ENCODE results near the gene DAPK3.
"Not testable (repeated sequence)": the region's sequence is repeated elsewhere in the genome, so short reads cannot be mapped to it uniquely, and the experiment has no call there.

Gene DAPK3

DNA sequence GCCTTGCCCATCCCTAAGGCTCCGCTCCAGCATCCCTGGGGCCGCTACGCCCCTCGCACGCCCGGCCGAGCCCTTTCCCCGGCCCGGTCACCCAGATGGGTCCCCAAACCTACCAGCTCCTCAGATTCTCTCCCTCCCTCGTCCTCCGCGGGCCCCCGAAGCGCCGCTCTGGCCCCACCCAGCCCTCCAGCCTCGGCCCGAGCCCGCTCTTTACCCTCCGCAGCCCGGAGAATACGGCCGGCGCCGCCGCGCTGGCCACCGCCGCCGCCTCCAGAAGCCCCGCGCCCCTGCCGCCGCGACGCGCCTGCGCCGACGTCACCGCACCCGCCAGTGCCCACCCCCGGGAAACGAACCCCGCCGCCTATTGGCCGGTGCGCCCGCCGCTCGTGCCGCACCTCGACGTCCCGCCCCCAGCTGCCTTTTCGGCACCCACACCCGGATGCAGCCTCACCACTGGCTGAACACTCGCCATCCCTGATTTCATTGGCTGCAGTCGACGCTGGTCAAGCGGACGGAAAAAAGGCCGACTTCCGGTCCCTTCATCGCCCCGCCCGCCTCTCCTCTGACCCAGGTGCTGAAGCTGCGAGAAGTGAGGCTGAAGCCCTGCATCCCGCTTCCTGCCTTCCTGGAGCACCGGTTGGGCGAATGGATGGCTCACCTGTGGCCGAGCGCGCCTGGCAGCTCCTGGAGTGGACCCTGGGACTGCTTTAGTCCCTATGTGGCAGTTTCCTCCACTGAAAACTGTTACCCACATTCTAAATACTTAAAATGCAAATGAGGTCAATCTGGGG is at the start of gene DAPK3:
Gene DAPK3 (minus strand): TSS at position 292 of the 791 bp plus-strand sequence. CDS start 1,364 bp downstream, outside the sequence.
- peak; percentile 96 to 97 for DNase-seq

DNA sequence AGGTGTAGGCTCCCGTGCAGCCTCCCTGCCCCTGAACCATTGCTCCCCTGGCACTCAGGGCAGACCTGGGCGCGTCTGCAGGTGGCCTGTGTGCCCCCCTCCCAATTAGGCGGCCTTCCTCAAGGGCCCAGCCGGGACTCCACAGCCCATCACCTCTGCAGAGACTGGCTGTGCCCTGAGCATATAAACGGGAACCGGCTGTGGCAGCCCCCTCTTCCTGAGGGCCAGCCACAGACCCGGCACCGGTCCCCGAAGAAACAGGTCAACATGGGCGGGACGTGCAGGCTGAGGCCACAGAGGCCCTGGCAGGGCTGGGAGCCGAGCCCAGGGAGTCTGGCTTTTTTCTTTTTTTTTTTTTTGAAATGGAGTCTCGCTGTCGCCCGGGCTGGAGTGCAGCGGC is 48.7 kb upstream of the DAPK3 start:
- no peak for DNase-seq

DNA sequence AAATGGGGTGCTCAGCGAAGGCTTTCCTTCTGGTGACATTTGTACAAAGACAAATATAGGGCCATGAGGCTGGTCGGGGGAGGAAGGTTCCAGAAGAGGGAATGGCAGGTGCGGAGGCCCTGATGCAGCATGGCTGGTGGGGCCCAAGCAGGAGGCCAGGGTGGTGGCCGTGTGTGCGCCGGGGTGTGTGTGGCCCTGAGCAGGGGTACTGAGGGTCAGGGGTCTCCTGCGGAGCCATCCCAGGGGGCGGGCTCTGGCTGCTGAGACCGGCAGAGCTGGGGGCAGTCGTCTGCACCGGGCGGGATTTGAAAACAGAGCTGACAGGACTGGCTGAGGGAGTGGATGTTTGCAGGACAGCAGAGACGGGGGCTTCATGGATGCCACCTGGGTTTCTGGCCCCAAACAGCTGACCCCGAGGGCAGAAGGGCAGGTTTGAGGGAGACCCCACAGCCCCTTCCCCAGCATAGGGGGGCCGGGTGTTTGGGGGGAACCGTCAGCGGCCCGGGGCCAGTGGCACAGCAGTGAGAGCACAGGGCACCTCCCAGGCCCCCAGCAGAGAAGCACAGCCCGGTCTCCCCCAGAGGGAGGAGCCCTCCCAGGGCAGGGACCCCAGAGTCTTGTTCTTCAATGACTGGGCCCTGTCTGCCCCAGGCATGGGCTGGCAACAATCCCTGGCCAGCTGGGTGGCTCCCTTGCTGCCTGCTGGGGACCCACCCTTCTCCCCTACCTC is 48.0 kb upstream of the DAPK3 start:
- DNase-seq = no peak

DNA sequence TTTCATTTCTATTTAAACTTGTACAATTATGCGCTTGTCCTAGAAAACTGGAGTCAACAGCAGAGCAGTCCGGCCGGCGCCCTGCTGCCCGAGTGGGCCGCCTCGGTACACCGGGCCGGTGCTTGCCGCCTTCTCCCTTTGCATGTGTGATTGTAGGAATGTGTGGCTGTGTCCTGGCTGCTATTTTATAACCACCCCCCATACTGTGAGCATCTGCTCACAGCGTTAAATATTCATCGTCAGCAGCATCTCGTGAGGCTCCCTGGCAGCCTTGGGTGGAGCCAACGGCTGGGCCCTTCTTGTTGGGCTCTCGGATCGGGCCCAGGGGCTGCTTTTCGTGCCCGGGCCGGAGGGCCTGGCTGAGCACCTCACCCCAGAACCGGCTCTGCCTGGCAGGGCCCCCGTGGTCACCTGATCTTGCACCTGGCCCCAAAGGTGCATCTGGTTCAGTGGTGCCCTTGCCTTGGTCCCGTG is 47.3 kb upstream of the DAPK3 start:
- no peak for DNase-seq

DNA sequence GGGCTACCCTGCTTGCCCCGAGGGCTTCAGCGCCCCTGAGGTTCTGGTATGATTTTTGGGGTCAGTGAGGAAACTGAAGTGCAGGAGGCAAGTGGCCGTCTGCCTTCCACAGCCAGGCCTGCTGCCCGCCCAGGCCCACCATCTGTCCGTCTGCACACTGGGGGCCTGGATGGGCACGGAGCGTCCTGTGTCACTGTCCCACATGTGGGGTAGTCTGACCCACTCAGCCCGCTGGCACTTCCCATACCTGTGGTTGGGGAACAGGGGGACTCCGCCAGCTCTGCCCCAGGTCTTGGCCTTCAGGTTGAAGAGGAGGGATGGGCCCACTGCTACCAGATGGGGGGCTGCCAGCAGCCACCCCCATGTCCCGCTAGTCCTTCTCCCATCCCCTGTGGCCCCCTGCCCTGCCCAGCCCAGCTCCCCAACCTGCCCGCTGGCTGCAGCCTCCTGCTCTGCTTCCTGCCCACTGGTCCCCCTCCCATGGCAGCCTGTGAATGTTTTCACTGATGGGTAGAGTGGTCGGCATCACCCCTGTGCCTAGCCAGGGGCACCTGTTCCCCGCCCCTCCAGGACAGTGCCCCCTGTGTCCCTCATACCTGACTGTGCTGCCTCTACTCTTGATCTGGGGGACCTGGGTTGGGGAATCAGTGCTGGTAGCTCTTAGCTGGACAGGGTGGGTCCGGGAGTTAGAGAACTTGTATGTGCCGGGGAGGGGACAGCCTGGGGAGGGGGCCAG is 46.2 kb upstream of the DAPK3 start:
- DNase-seq = no peak

DNA sequence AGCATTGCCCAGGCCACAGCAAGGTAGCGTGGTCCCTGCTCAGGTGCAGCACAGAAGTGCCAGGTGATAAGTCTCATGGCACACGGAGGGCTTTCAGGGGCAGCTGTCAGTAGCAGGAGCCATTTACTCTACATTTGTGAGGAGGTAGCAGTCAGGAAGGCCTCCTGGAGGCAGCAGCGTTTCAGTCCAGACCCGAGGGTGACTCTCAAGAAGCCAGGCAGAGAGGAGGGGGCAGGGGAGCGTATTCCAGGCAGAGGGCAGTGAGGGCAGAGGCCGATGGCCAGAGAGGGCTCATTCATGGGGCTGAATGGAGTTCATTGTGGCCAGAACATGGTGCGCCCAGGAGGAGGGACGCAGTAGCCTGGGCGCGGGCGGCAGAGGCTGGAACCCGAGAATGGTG is 45.6 kb upstream of the DAPK3 start:
- no peak for DNase-seq

DNA sequence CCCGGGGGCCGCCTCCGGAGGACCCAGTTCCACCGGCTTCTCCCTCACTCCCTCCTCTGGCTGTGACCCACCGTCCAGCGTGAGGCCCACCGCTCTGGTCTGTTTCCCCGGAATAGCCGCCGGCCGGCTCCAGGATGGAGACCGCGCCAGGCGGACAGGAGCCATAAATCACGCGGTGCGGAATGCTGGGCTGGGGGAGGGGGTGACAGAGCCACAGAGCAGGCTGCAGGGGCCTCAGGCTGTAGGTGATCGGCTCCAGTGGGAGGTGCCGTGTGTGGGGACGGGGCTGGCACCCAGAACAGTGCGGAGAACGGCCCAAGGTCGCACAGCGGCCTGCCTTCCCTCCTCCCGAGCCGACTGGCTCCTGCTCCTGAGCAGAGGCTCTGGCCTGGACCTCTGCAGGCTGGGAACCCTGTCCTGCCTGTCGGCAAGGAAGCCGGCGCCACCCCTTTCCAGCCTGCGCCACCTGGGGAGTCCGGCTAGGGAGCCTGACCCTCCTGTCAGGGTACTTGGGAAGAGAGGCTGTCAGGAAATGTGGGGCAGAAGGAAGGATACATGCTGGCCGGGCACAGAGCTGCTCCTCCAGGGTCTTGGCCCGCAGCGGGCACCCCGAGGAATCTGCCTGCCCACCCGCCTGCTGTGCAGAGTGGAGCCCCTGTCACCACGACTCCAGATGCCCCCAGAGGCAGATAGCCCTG is 45.0 kb upstream of the DAPK3 start:
- DNase-seq = no peak

DNA sequence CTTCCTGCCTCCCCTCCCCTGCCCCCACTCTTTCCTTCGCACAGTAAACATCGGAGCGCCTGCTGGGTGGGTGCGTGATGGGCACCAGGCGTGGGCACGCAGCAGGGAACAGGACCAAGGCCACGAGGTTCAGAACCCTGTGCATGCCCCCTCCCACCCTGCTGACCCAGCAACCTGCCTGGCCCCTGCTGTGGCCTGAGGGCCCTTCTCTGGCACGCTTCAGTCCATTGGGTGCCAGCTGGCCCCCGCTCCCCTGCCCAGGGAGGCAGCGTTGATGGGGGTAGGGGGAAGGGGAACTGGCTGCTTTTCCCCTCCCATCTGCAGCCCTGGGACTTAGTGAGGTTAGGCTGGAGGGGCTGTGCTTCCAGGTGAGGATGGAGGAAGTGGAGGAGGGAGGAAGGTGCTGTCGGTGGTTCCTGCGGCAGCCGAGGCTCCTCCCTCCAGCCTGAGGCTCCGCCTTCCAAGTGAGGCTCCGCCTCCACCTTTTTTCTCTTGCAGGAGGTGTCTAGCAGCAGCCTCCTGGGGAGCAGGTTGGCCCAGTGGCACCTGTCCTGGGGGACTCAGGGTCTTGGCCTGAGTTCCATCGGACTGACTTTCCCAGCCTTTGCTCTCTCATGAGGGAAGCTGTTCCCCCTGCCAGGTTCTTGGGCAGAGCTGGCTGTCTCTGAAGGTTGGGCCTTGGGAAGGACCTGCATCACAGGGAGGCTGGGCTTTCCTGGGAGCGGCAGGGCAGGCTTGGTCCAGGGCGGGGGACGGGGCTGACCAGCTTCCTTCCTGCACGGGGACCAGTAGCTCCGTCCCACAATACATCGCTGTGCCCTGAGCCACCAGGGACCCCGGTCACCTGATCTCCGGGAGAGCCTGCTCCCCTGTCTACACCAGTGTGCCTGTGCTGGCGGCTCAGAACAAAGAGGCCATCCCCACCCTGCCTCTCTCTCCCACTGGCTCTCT is 43.9 kb upstream of the DAPK3 start:
- no peak for DNase-seq

DNA sequence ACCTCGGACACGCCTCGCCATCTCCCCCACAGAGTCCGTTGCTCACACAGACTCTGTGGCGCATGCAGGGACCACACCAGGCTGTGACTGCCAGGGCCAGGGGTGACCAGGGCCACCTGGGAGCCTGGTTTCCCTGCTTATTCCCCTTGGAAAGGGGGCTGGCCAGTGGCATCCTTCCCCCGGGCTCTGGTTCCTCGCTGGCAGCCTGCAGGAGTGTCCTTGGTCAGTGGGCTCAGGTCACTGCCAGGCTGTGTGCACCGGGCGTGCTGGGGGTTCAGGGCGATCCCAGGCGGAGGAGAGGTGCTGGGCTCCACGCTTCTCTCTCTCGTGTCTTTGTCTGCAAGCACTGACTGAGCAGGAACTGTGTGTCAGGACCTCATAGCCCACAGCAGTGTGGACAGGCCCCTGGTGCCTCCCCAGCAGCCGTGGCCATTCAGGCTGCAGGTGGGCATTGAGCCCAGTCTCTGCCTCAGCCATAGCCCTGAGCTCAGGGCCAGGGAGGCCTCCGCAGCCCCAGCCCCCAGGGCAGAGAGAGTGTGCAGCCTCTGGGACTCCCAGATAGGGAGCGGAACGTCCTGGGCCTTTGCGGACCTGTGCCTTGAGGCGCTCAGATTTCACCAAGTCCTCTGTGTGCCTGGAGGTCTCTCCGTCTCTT is 43.1 kb upstream of the DAPK3 start:
- DNase-seq = no peak

DNA sequence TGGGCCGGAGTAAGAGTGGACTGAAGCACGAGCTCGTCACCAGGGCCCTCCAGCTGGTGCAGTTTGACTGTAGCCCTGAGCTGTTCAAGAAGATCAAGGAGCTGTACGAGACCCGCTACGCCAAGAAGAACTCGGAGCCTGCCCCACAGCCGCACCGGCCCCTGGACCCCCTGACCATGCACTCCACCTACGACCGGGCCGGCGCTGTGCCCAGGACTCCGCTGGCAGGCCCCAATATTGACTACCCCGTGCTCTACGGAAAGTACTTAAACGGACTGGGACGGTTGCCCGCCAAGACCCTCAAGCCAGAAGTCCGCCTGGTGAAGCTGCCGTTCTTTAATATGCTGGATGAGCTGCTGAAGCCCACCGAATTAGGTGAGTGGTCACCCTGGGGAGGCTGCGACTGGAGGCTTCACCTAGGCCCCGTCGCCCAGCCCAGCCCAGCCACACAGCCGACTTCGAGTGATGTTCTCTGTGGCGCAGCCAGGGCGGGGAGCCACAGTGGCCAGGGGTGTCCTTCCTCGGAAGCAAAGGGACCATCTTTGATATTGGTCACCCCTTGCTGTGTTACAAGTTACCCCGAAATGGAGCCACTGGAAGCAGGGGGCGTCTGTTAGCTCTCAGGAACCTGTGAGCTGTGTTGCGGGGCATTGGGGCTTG is 42.2 kb upstream of the DAPK3 start:
- DNase-seq = no peak

DNA sequence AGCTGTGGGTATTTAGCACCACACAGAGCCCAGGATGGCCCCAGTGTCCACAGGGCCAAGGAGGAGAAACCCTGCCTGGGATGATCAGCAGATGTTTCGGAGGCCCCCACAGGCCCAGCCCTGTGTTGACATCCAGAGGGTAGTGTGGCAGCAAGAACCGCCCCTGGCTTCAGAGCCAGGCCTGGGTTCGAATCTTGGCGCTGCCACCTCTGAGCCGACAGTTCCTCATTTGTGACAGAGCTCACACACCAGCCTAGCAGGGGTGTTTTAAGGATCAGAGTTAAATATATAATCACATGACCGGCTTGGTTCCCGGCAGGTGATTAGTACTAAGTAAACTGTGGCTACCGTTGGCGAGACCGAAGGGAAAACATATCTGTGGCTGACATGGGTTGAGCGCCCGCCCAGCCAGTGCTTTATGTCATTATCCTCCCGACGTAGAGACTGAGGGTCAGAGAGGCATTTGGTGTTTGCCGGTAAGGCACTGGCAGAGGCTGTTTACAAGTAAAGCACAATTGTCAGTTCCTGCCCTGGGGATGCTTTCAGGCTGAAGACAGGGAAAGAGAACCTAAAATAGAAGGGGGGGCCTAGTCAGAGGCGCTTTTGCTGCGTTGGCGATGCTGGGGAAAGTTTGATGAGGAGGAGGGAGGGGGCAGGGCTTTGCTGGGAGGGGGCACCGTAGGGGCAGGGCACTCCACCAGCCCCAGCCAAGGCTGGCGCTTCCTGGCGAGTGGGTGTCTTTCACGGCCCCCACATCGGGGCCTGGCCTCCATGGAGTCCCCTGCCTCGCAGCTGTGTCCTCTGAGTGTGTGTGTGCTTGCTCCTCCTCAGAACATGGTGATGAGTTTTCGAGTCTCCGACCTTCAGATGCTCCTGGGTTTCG is 41.4 kb upstream of the DAPK3 start:
- no peak for DNase-seq

DNA sequence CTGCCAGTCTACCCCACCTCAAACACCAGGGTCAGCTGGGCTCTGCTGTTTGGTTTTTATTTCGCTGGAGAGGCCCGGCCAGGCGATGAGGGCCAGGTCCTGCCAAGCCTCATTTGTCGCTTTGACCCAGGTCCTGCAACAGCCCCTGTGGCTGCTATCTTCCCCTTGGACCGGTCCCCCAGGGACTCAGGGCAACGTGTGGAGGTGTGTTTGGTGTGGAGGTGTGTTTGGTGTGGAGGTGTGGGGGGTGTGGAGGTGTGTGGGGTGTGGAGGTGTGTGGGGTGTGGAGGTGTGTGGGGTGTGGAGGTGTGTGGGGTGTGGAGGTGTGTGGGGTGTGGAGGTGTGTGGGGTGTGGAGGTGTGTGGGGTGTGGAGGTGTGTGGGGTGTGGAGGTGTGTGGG is 40.5 kb upstream of the DAPK3 start:
- not testable (repeated sequence) for DNase-seq

DNA sequence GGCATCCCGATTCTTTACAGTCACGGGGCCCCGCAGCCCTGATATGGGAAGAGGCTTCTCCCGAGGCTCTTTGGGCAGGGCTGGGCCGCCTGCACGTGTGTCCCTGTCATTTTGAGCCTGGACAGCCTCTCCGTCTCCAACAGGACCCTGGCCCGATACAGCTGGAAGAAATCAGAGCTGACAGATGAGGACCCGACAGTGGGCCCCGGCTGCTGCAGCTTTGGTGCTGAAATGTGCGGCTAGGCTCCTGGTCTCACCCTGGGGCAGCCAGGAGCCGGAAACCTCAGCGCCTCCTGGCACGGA is 39.9 kb upstream of the DAPK3 start:
- no peak for DNase-seq

DNA sequence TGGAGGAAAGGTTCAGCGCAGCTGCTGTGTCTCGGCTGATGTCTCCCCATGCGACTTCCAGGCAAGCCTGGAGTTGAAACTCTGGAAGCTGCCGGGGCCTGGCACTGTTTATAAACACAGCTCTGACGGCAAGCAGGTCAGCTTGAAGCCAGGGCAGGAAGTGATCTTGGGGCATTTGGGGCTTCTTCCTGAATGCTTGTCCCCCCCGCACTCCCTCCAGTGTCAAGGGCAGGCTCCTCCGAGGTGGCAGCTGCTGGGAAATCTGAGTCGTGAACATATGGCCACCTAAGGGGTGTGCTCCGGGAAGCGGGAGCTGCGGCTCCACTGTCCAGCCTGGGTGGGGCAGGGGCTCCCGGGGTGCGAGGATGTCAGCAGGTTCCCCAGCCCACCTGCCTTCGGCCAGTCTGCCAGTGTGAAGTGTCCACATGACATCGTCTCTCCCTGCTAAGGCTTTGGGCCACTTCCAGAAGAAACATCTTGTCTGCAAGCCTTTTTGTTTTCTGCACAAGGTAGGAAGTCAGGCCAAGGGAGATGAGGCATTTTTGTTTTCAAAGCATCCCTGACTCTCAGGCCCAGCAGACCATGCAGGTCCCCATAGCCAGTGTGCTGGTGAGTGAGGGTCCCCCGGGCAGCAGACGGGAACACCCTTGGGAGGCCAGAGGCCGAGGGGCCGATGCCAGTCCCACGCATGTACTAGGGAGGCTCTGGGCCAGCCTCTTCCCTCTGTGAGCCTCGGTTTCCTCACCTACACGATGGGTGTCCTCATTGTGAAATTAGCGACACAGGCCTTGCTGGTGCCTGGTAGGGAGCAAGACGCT is 39.3 kb upstream of the DAPK3 start:
- DNase-seq = no peak

DNA sequence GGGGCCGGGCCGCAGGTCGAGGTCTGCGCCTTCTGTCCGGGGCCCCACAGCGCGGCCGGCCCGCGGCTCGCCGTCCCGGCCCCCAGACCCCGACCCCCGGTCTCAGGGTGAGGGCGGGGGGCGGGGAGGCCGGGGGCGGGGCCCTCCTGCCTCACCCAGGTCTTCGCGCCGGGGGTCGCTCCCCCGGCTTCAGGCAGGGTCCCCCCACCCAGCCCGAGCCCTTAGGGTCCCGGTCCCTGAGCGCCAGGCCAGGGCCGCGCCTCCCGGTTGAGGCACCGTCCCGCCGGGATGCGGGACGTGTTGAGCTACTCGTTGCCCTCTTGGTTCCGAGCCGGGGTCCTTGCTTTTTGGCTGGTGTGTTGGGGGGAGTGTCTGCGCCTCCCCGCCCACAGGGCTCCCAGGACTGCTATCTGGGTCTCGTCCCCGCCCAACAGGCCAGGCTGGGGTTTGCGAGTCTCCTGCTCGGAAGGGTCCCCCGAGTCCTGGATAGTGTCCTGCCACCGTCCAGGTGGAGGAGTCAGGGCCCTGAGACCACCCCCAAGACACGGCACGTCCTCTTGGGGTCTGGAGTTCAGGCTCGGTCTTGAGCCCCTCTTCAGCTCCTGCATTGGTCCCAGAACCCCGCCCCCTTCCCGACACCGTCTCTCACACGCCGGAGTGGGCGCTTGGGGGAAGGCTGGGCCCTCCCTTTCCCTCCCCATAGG is 37.1 kb upstream of the DAPK3 start:
- DNase-seq = peak; percentile 8 to 17

DNA sequence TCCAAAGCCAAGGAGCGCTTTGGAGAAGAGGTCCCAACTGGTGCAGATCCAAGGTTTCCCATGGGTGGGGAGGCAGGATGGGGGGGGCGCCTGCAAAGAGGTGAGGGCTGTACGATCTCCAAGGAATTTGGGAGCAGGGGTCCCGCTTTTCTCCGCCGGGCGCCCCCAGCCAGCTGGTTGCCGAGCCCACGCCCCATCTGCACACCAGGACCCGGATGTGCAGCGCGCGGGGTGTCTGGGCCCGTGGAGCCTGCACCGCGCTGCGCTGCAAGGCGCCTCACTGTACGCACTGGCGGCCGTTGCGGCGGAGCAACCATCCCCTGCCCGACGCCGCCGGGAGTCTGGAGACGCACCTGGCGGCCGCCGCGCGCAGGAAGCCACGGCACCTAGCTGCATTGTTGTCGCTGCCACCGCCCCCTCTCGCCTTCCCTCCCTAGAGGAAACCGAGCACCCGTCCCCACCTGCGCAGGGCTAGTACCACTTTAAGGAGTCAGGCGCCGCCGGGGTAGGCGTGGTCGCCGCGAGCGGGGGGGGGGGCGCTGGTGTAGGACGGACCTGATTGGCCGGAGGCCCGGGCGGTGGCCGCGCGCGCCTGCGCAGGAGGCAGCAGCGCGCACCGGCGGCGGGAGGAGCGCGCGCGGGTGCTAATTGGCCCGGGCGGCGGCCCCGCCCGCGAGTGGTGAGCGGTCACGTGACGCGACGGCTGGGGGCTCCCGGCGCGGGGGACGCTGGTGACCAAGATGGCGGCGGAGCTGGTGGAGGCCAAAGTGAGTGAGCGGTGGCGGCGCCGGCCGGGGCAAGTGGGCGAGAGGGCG is 36.3 kb upstream of the DAPK3 start, which contains the start of gene PIAS4:
Gene PIAS4 (plus strand): TSS at position 716 of the 815 bp plus-strand sequence. CDS start 25 bp downstream, at position 741.
- peak; percentile 91 to 95 for DNase-seq

DNA sequence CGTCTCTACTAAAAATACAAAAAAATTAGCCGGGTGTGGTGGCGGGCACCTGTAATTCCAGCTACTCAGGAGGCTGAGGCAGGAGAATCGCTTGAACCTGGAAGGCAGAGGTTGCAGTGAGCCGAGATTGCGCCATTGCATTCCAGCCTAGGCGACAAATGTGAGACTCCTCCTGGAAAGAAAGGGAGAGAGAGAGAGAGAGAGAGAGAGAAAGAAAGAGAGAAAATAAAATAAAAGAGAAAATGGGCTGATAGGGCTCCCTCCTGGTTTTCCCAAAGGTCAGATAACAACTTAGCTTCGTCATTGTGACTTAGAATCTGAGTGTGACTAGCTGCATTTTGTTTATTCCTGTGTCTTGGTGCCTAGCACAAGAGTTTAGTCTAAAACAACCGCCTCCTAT is 34.5 kb upstream of the DAPK3 start:
- not testable (repeated sequence) for DNase-seq

Data from inflammatory macrophage treated with lipopolysaccharide for 1 hour (primary cell).